Endodermal cell (in vitro differentiated cells): ENCODE results near the gene SH2D6. TPM values are rescaled to one million over a fixed set of nuclear protein-coding genes. Genes with fewer than 3 reads are reported as not detected.

Source experiments
- DNase-seq: peaks from one replicate; pipeline ENCODE4 v3.0.0-alpha.2; 2017
- H3K27ac ChIP-seq: 2 replicates; pipeline ENCODE4 v1.5.1; 2013; ENCODE audit warnings: mild to moderate bottlenecking, low read depth, low read length, moderate library complexity
- H3K27me3 ChIP-seq: 2 replicates; pipeline ENCODE4 v1.6.1; 2013; ENCODE audit warnings: mild to moderate bottlenecking, low read length, moderate library complexity; ENCODE audit not compliant: insufficient read depth, control insufficient read depth, poor library complexity, severe bottlenecking
- H3K36me3 ChIP-seq: 2 replicates; pipeline ENCODE4 v1.7.0; 2013; ENCODE audit warnings: mild to moderate bottlenecking, low read length, moderate library complexity; ENCODE audit not compliant: control insufficient read depth, insufficient read depth
- H3K4me1 ChIP-seq: one replicate; pipeline ENCODE4 v1.7.0; 2013; ENCODE audit warnings: low read length; ENCODE audit not compliant: control insufficient read depth, insufficient read depth
- H3K4me3 ChIP-seq: 2 replicates; pipeline ENCODE4 v1.5.1; 2013; ENCODE audit warnings: mild to moderate bottlenecking, low read length, moderate library complexity
- H3K9ac ChIP-seq: 2 replicates; pipeline ENCODE4 v1.6.1; 2013; ENCODE audit warnings: mild to moderate bottlenecking, low read length, moderate library complexity; ENCODE audit not compliant: poor library complexity, severe bottlenecking; ENCODE audit errors: extremely low read depth
- H3K9me3 ChIP-seq: 2 replicates; pipeline ENCODE4 v1.6.1; 2013; ENCODE audit warnings: mild to moderate bottlenecking, low read length, moderate library complexity; ENCODE audit not compliant: control insufficient read depth
- H3K27ac Mint-ChIP-seq: 2 replicates; pipeline ENCODE4 v1.8.0; 2020; ENCODE audit warnings: mixed read lengths
- H3K27me3 Mint-ChIP-seq: 2 replicates; pipeline ENCODE4 v1.8.0; 2021; ENCODE audit warnings: mild to moderate bottlenecking, mixed read lengths; ENCODE audit not compliant: insufficient read depth
- H3K36me3 Mint-ChIP-seq: 2 replicates; pipeline ENCODE4 v1.8.0; 2020; ENCODE audit warnings: low read depth, mixed read lengths
- H3K4me1 Mint-ChIP-seq: 2 replicates; pipeline ENCODE4 v1.8.0; 2020; ENCODE audit warnings: mixed read lengths
- H3K4me3 Mint-ChIP-seq: 2 replicates; pipeline ENCODE4 v1.8.0; 2020; ENCODE audit warnings: mild to moderate bottlenecking, moderate library complexity, mixed read lengths
- H3K9me3 Mint-ChIP-seq: 2 replicates; pipeline ENCODE4 v1.8.0; 2020; ENCODE audit warnings: mild to moderate bottlenecking, mixed read lengths
- CTCF ChIP-seq: fragments of 200-600 bp; sonication (generic); conservative IDR thresholded peaks from 2 replicates; pipeline ENCODE4 v1.5.0; 2021; ENCODE audit warnings: antibody characterized with exemption, mild to moderate bottlenecking
- WGBS, 2 experiments: methylation state at CpG; one replicate each; pipeline versions ENCODE4 v1.1.5 to v1.1.7; 2013; ENCODE audit warnings: missing lambda C conversion rate in 2 of 2, mixed read lengths in 1 of 2; ENCODE audit not compliant: insufficient coverage in 1 of 2, insufficient read length in 1 of 2; 5-methylcytosine and 5-hydroxymethylcytosine counted together
- total RNA-seq, 2 donors: library from RNA; stranded (reverse); fragmentation: NEBNext Ultra II Directional in 1 of 2; extraction: Animal tissue kit (Norgen Biotek cat#: 25700) in 1 of 2; gene quantifications; 2 replicates in 1 of 2; 3 replicates in 1 of 2; pipeline ENCODE4 v1.2.1, GENCODE V29; 2021

The SH2D6 gene
- total RNA-seq, 2 donors from 2014 or later, result 0.68 to 1.1 TPM

GRCh38 chr2:85385746-85386145 is 32.8 kb upstream of the SH2D6 start:
- peaks cover 16% of the 10 kb centered on the region for H3K9me3 ChIP-seq
- H3K4me1 Mint-ChIP-seq, result peaks cover 28% of the 10 kb centered on the region
- H3K4me3 Mint-ChIP-seq, result no peak overlapping the region
- H3K4me3 ChIP-seq, result no peak overlapping the region
- peaks cover 24% of the 10 kb centered on the region for H3K36me3 ChIP-seq
- peak overlapping the region; percentile 74 for H3K27ac Mint-ChIP-seq
- no peak for DNase-seq
- WGBS, 2 experiments, result 94 to 100% methylated on average over 1 to 2 of the region's 2 CpGs
- H3K4me1 ChIP-seq, result peaks cover 3% of the 10 kb centered on the region
- no peaks in the 10 kb centered on the region for H3K27me3 Mint-ChIP-seq
- H3K36me3 Mint-ChIP-seq, result peaks cover 24% of the 10 kb centered on the region
- H3K27ac ChIP-seq, result no peak overlapping the region
- H3K27me3 ChIP-seq, result no peaks in the 10 kb centered on the region
- H3K9ac ChIP-seq, result no peak overlapping the region
- peaks cover 15% of the 10 kb centered on the region for H3K9me3 Mint-ChIP-seq
- TF ChIP-seq CTCF, result no peak

- 75 to 94% methylated on average over 1 to 2 of the region's 2 CpGs for WGBS, 2 experiments
- Histone ChIP-seq H3K36me3 (peaks cover 19% of the 10 kb centered on the region), H3K9ac (no peak overlapping the region), H3K4me1 (peaks cover 3% of the 10 kb centered on the region), H3K9me3 (peaks cover 1% of the 10 kb centered on the region), H3K27me3 (no peaks in the 10 kb centered on the region), H3K4me3 (no peak overlapping the region), H3K27ac (no peak overlapping the region)
- Mint-ChIP-seq H3K4me1 (peaks cover 28% of the 10 kb centered on the region), H3K27ac (no peak overlapping the region), H3K4me3 (no peak overlapping the region), H3K27me3 (no peaks in the 10 kb centered on the region), H3K36me3 (peaks cover 11% of the 10 kb centered on the region), H3K9me3 (no peaks in the 10 kb centered on the region)
- no peak for TF ChIP-seq CTCF
- no peak for DNase-seq
Observed at GRCh38 chr2:85387754-85388153, 30.8 kb upstream of the SH2D6 start.

GRCh38 chr2:85388878-85389538 is 29.5 kb upstream of the SH2D6 start:
- no peak overlapping the region for H3K4me3 Mint-ChIP-seq
- H3K4me1 Mint-ChIP-seq, result peaks cover 21% of the 10 kb centered on the region
- DNase-seq, result no peak
- peaks cover 10% of the 10 kb centered on the region for H3K36me3 Mint-ChIP-seq
- no peak for TF ChIP-seq CTCF
- no peaks in the 10 kb centered on the region for H3K9me3 Mint-ChIP-seq
- Histone ChIP-seq H3K36me3 (peaks cover 19% of the 10 kb centered on the region), H3K9me3 (no peaks in the 10 kb centered on the region), H3K27ac (peak overlapping the region; percentile 51), H3K9ac (no peak overlapping the region), H3K4me3 (no peak overlapping the region), H3K27me3 (no peaks in the 10 kb centered on the region), H3K4me1 (peaks cover 3% of the 10 kb centered on the region)
- H3K27ac Mint-ChIP-seq, result no peak overlapping the region
- WGBS, 2 experiments, result 92 to 95% methylated on average over 6 to 9 of the region's 9 CpGs
- no peaks in the 10 kb centered on the region for H3K27me3 Mint-ChIP-seq
